ENCODE measurements around the gene LGALS1.

Gene LGALS1

DNA sequence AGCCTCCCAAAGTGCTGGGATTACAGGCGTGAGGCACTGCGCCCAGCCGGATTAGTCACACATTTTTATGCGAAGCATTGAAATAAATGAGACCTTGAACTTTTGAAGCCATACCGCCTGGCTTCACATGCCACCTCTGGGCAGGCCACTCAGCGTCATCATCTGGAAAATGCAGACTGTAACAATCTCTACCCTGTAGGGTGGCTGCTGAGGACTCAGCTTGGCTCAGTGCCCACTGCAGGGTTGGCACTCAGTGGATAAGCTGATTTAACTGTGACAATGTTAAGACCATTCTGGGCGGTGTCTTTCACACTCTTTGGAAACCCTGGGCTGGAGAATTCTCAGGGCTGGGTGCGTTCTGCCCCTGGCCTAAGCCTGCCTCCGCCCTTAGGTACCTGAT, 27.5 kb upstream of the LGALS1 start:
- H3K27ac ChIP-seq (ENCODE audit: low read depth, low read length, poor library complexity, severe bottlenecking), result no peak overlapping the region
- no peak overlapping the region for H3K9ac ChIP-seq (ENCODE audit: low read length)
- no peak for TF ChIP-seq CTCF (IDR thresholded peaks at IDR 0.05; ENCODE audit: low read length)
- no peak for TF ChIP-seq EZH2 (IDR thresholded peaks at IDR 0.05; ENCODE audit: borderline replicate concordance, low read length)
- H3K9me3 ChIP-seq (ENCODE audit: low read length), result no peaks in the 10 kb centered on the region
- peaks cover 74% of the 10 kb centered on the region for H3K36me3 ChIP-seq (ENCODE audit: insufficient read depth, low read length)
- no peaks in the 10 kb centered on the region for H3K27me3 ChIP-seq (ENCODE audit: insufficient read depth, low read length)
- no peaks in the 10 kb centered on the region for H3K79me2 ChIP-seq (ENCODE audit: insufficient read depth, low read length)
- H3F3A ChIP-seq (ENCODE audit: insufficient read depth, low read length), result no peaks in the 10 kb centered on the region
- no peak overlapping the region for H2AFZ ChIP-seq (ENCODE audit: low read length)
- H3K4me2 ChIP-seq (ENCODE audit: low read length), result no peak overlapping the region
- no peak overlapping the region for H3K4me3 ChIP-seq (ENCODE audit: low read depth, low read length, poor library complexity, severe bottlenecking)
- no peaks in the 10 kb centered on the region for H3K9me2 ChIP-seq (ENCODE audit: low read depth, low read length)
- H4K20me1 ChIP-seq (ENCODE audit: insufficient read depth, low read length), result no peaks in the 10 kb centered on the region
- no peaks in the 10 kb centered on the region for H3K4me1 ChIP-seq (ENCODE audit: insufficient read depth, low read length, severe bottlenecking)

GRCh38 chr22:37650463-37651136, 24.8 kb upstream of the LGALS1 start:
- Histone ChIP-seq H3F3A (ENCODE audit: insufficient read depth, low read length) (no peaks in the 10 kb centered on the region), H3K36me3 (ENCODE audit: insufficient read depth, low read length) (peaks cover 57% of the 10 kb centered on the region), H3K9me3 (ENCODE audit: low read length) (no peaks in the 10 kb centered on the region), H3K4me1 (ENCODE audit: insufficient read depth, low read length, severe bottlenecking) (no peaks in the 10 kb centered on the region), H4K20me1 (ENCODE audit: insufficient read depth, low read length) (no peaks in the 10 kb centered on the region), H3K27ac (ENCODE audit: low read depth, low read length, poor library complexity, severe bottlenecking) (no peak overlapping the region), H2AFZ (ENCODE audit: low read length) (no peak overlapping the region), H3K4me3 (ENCODE audit: low read depth, low read length, poor library complexity, severe bottlenecking) (no peak overlapping the region), H3K4me2 (ENCODE audit: low read length) (no peak overlapping the region), H3K27me3 (ENCODE audit: insufficient read depth, low read length) (no peaks in the 10 kb centered on the region), H3K9ac (ENCODE audit: low read length) (no peak overlapping the region), H3K9me2 (ENCODE audit: low read depth, low read length) (no peaks in the 10 kb centered on the region), H3K79me2 (ENCODE audit: insufficient read depth, low read length) (no peaks in the 10 kb centered on the region)
- TF ChIP-seq EZH2 (IDR thresholded peaks at IDR 0.05; ENCODE audit: borderline replicate concordance, low read length), result no peak
- no peak for TF ChIP-seq CTCF (IDR thresholded peaks at IDR 0.05; ENCODE audit: low read length)

- Histone ChIP-seq H3K27ac (ENCODE audit: low read depth, low read length, poor library complexity, severe bottlenecking) (no peak overlapping the region), H4K20me1 (ENCODE audit: insufficient read depth, low read length) (no peaks in the 10 kb centered on the region), H3K4me2 (ENCODE audit: low read length) (no peak overlapping the region), H3K4me1 (ENCODE audit: insufficient read depth, low read length, severe bottlenecking) (peaks cover 9% of the 10 kb centered on the region), H3K9me2 (ENCODE audit: low read depth, low read length) (no peaks in the 10 kb centered on the region), H3K9ac (ENCODE audit: low read length) (no peak overlapping the region), H3F3A (ENCODE audit: insufficient read depth, low read length) (no peaks in the 10 kb centered on the region), H3K9me3 (ENCODE audit: low read length) (no peaks in the 10 kb centered on the region), H3K36me3 (ENCODE audit: insufficient read depth, low read length) (peaks cover 33% of the 10 kb centered on the region), H2AFZ (ENCODE audit: low read length) (no peak overlapping the region), H3K79me2 (ENCODE audit: insufficient read depth, low read length) (peaks cover 7% of the 10 kb centered on the region), H3K27me3 (ENCODE audit: insufficient read depth, low read length) (no peaks in the 10 kb centered on the region), H3K4me3 (ENCODE audit: low read depth, low read length, poor library complexity, severe bottlenecking) (no peak overlapping the region)
- TF ChIP-seq EZH2 (IDR thresholded peaks at IDR 0.05; ENCODE audit: borderline replicate concordance, low read length) (no peak), CTCF (IDR thresholded peaks at IDR 0.05; ENCODE audit: low read length) (no peak)
Observed at GRCh38 chr22:37654563-37655251, 20.7 kb upstream of the LGALS1 start.

All from OCI-LY1 (cell line).